H1 (cell line): Measurements from ENCODE around the gene BDKRB1. TPM values are rescaled to one million over a fixed set of nuclear protein-coding genes. Genes with fewer than 3 reads are reported as not detected.

ENCODE experiments used
- CTCF ChIA-PET: fragments of 300-600 bp; sonication (Branson Sonifier 250); formaldehyde crosslinking; loops from one replicate; lab custom pipeline; 2021; ENCODE audit not compliant: partially characterized antibody; lab: Charles Lee
- POLR2A ChIA-PET: fragments of 300-600 bp; sonication (Branson Sonifier 250); formaldehyde crosslinking; loops from one replicate; lab custom pipeline; 2021; ENCODE audit warnings: inconsistent platforms; ENCODE audit not compliant: partially characterized antibody; lab: Charles Lee
- DNase-seq, 2 experiments: peaks; one replicate each; pipeline versions ENCODE4 v3.0.0 to v3.0.0-alpha.2; 2010 to 2022; ENCODE audit warnings: low spot score in 2 of 2, low read depth in 1 of 2, mixed read lengths in 1 of 2
- FAIRE-seq: peaks from 2 replicates; lab custom pipeline; 2011; peaks lifted over from hg19 to GRCh38; lab: Jason Lieb, UNC
- H2AFZ ChIP-seq: 2 replicates; pipeline ENCODE4 v1.8.1; 2012; ENCODE audit warnings: low read length, inconsistent platforms
- H2AK5ac ChIP-seq: 2 replicates; pipeline ENCODE4 v1.6.1; 2013; ENCODE audit warnings: low read depth, low read length
- H2BK120ac ChIP-seq: replicated peaks from 2 replicates; pipeline ENCODE3; 2013; ENCODE audit warnings: low read depth, low read length, inconsistent platforms
- H2BK12ac ChIP-seq: 2 replicates; pipeline ENCODE4 v1.6.1; 2013; ENCODE audit warnings: low read depth, low read length
- H2BK15ac ChIP-seq: 2 replicates; pipeline ENCODE4 v1.6.1; 2013; ENCODE audit warnings: low read length
- H2BK20ac ChIP-seq: 2 replicates; pipeline ENCODE4 v1.6.1; 2013; ENCODE audit warnings: low read length
- H2BK5ac ChIP-seq: 2 replicates; pipeline ENCODE4 v1.6.1; 2013; ENCODE audit warnings: low read depth, low read length
- H3K14ac ChIP-seq: 2 replicates; pipeline ENCODE4 v1.6.1; 2013; ENCODE audit warnings: inconsistent platforms; ENCODE audit not compliant: insufficient read length
- H3K18ac ChIP-seq: 2 replicates; pipeline ENCODE4 v1.6.1; 2013; ENCODE audit warnings: low read length; ENCODE audit errors: extremely low read depth
- H3K23ac ChIP-seq: 2 replicates; pipeline ENCODE4 v1.6.1; 2013; ENCODE audit warnings: inconsistent platforms; ENCODE audit not compliant: insufficient read length
- H3K23me2 ChIP-seq: 2 replicates; pipeline ENCODE4 v1.6.1; 2013; ENCODE audit warnings: low read depth, low read length
- H3K27ac ChIP-seq: 2 replicates; pipeline ENCODE4 v1.6.1; 2011; ENCODE audit warnings: low read depth, low read length, inconsistent platforms
- H3K27me3 ChIP-seq, 4 experiments: replicated peaks in 1 of 4; 1 replicate in 1 of 4; 2 replicates in 3 of 4; pipeline versions ENCODE4 v1.6.1 to v1.8.1; 2011 to 2013; ENCODE audit warnings: low read length in 3 of 4, mild to moderate bottlenecking in 3 of 4, inconsistent platforms in 2 of 4, mixed read lengths in 2 of 4, moderate library complexity in 1 of 4; ENCODE audit not compliant: control insufficient read depth in 3 of 4, insufficient read depth in 3 of 4; ENCODE audit errors: extremely low read depth in 1 of 4
- H3K36me3 ChIP-seq, 4 experiments: 2 replicates each; pipeline versions ENCODE4 v1.6.1 to v1.8.1; 2011 to 2013; ENCODE audit warnings: mild to moderate bottlenecking in 4 of 4, low read length in 3 of 4, moderate library complexity in 2 of 4, control low read depth in 1 of 4, inconsistent platforms in 1 of 4; ENCODE audit not compliant: insufficient read depth in 4 of 4, control insufficient read depth in 2 of 4
- H3K4ac ChIP-seq: replicated peaks from 2 replicates; pipeline ENCODE3; 2013; ENCODE audit warnings: low read length, low read depth, mixed read lengths, inconsistent platforms; ENCODE audit not compliant: insufficient read length
- H3K4me1 ChIP-seq, 4 experiments: replicated peaks in 1 of 4; 1 replicate in 1 of 4; 2 replicates in 3 of 4; pipeline versions ENCODE4 v1.6.1 to v1.8.1; 2011 to 2013; ENCODE audit warnings: low read length in 3 of 4, inconsistent platforms in 2 of 4, mixed read lengths in 1 of 4; ENCODE audit not compliant: insufficient read depth in 4 of 4, control insufficient read depth in 3 of 4
- H3K4me2 ChIP-seq, 2 experiments: 2 replicates each; pipeline versions ENCODE4 v1.6.1 to v1.8.1; 2011 to 2013; ENCODE audit warnings: low read depth in 2 of 2, low read length in 2 of 2, control low read depth in 1 of 2, inconsistent platforms in 1 of 2, mild to moderate bottlenecking in 1 of 2; ENCODE audit not compliant: insufficient read depth in 1 of 2
- H3K4me3 ChIP-seq, 4 experiments: fragments of 200-600, 300-600 bp in 1 of 4; sonication (generic), shearing (Covaris generic), sonication (Bioruptor Twin) in 1 of 4; 2 replicates each; pipeline versions ENCODE4 v1.5.1 to v1.8.1; 2011 to 2016; ENCODE audit warnings: low read length in 4 of 4, low read depth in 3 of 4, control low read depth in 2 of 4, inconsistent platforms in 2 of 4, mild to moderate bottlenecking in 2 of 4, mixed read lengths in 1 of 4, moderate library complexity in 1 of 4; ENCODE audit not compliant: insufficient read depth in 2 of 4; ENCODE audit errors: extremely low read depth in 1 of 4
- H3K56ac ChIP-seq: replicated peaks from 2 replicates; pipeline ENCODE3; 2013; ENCODE audit warnings: low read depth, mild to moderate bottlenecking, mixed read lengths, low read length, inconsistent platforms; ENCODE audit not compliant: insufficient read length
- H3K79me1 ChIP-seq: 2 replicates; pipeline ENCODE4 v1.6.1; 2013; ENCODE audit warnings: low read depth, low read length, control low read depth
- H3K79me2 ChIP-seq, 2 experiments: 2 replicates each; pipeline versions ENCODE4 v1.6.1 to v1.8.1; 2012 to 2013; ENCODE audit warnings: low read length in 2 of 2, mild to moderate bottlenecking in 2 of 2, inconsistent platforms in 1 of 2; ENCODE audit not compliant: insufficient read depth in 2 of 2, control insufficient read depth in 1 of 2
- H3K9ac ChIP-seq, 4 experiments: replicated peaks in 1 of 4; 1 replicate in 1 of 4; 2 replicates in 3 of 4; pipeline versions ENCODE4 v1.6.1 to v1.8.1; 2011 to 2013; ENCODE audit warnings: low read depth in 3 of 4, low read length in 3 of 4, control low read depth in 2 of 4, mild to moderate bottlenecking in 2 of 4, moderate library complexity in 2 of 4, inconsistent platforms in 1 of 4; ENCODE audit errors: extremely low read depth in 1 of 4
- H3K9me3 ChIP-seq, 2 experiments: 2 replicates each; pipeline versions ENCODE4 v1.6.1 to v1.8.1; 2012 to 2013; ENCODE audit warnings: mild to moderate bottlenecking in 2 of 2, moderate library complexity in 2 of 2, control low read depth in 1 of 2, inconsistent platforms in 1 of 2, low read depth in 1 of 2, low read length in 1 of 2, mixed read lengths in 1 of 2; ENCODE audit not compliant: insufficient read depth in 2 of 2
- H4K20me1 ChIP-seq, 2 experiments: replicated peaks in 1 of 2; 2 replicates each; pipeline versions ENCODE3 to v1.8.1; 2011 to 2013; ENCODE audit warnings: inconsistent platforms in 2 of 2, low read length in 2 of 2, mild to moderate bottlenecking in 1 of 2; ENCODE audit not compliant: insufficient read depth in 2 of 2, control insufficient read depth in 1 of 2
- H4K5ac ChIP-seq: 2 replicates; pipeline ENCODE4 v1.6.1; 2013; ENCODE audit warnings: low read length, low read depth, mixed read lengths, inconsistent platforms; ENCODE audit not compliant: insufficient read length
- H4K8ac ChIP-seq: 2 replicates; pipeline ENCODE4 v1.8.0; 2013; ENCODE audit warnings: mild to moderate bottlenecking, moderate library complexity, low read length, inconsistent platforms; ENCODE audit not compliant: insufficient read depth; ENCODE audit errors: extremely low read depth
- H4K91ac ChIP-seq: replicated peaks from 2 replicates; pipeline ENCODE3; 2013; ENCODE audit warnings: low read length, mixed read lengths, inconsistent platforms; ENCODE audit not compliant: insufficient read length
- ATF3 ChIP-seq: IDR thresholded peaks from 2 replicates; pipeline ENCODE4 v1.6.1; 2011; ENCODE audit warnings: low read depth, mild to moderate bottlenecking, low read length; ENCODE audit not compliant: insufficient read depth
- CEBPB ChIP-seq: IDR thresholded peaks from 2 replicates; pipeline ENCODE4 v1.6.1; 2012; ENCODE audit warnings: low read depth, low read length
- CHD1 ChIP-seq: IDR thresholded peaks from 2 replicates; pipeline ENCODE4 v1.6.1; 2012; ENCODE audit warnings: low read depth, low read length, improper control_type of control experiment
- CTCF ChIP-seq, 3 experiments: IDR thresholded peaks; 1 replicate in 2 of 3; 2 replicates in 1 of 3; pipeline versions ENCODE4 v1.5.1 to v1.6.1; 2011; ENCODE audit warnings: low read length in 3 of 3, mild to moderate bottlenecking in 3 of 3, inconsistent platforms in 2 of 3, low read depth in 1 of 3, moderate library complexity in 1 of 3; ENCODE audit not compliant: insufficient read depth in 1 of 3; ENCODE audit errors: control extremely low read depth in 1 of 3
- EP300 ChIP-seq, 2 experiments: IDR thresholded peaks; 1 replicate in 1 of 2; 2 replicates in 1 of 2; pipeline ENCODE4 v1.6.1; 2011 to 2012; ENCODE audit warnings: low read depth in 2 of 2, low read length in 2 of 2, mild to moderate bottlenecking in 2 of 2, borderline replicate concordance in 1 of 2, inconsistent platforms in 1 of 2, moderate library complexity in 1 of 2
- POLR2A ChIP-seq, 2 experiments: IDR thresholded peaks; 1 replicate in 1 of 2; 2 replicates in 1 of 2; pipeline ENCODE4 v1.6.1; 2011; ENCODE audit warnings: low read depth in 2 of 2, low read length in 2 of 2, mild to moderate bottlenecking in 2 of 2; ENCODE audit errors: control extremely low read depth in 1 of 2
- RBBP5 ChIP-seq: IDR thresholded peaks from 2 replicates; pipeline ENCODE4 v1.7.1; 2012; ENCODE audit warnings: low read depth, mild to moderate bottlenecking, inconsistent platforms, low read length, moderate library complexity, borderline replicate concordance
- RFX5 ChIP-seq: IDR thresholded peaks from 2 replicates; pipeline ENCODE4 v1.6.1; 2011; ENCODE audit warnings: low read depth, low read length, improper control_type of control experiment, borderline replicate concordance
- SP2 ChIP-seq: IDR thresholded peaks from 2 replicates; pipeline ENCODE4 v1.6.1; 2012; ENCODE audit warnings: mild to moderate bottlenecking, low read length, inconsistent platforms
- USF2 ChIP-seq: IDR thresholded peaks from 2 replicates; pipeline ENCODE4 v1.6.1; 2011; ENCODE audit warnings: low read length, improper control_type of control experiment
- WGBS, 2 experiments: shearing (Covaris generic) in 1 of 2; methylation state at CpG; one replicate each; pipeline versions ENCODE4 v1.1.6 to v1.1.7; 2013 to 2015; ENCODE audit warnings: low lambda C conversion rate in 2 of 2, mixed read lengths in 2 of 2, inconsistent platforms in 1 of 2, low coverage in 1 of 2, missing lambda C conversion rate in 1 of 2; ENCODE audit not compliant: insufficient replicate concordance in 2 of 2, insufficient coverage in 1 of 2, insufficient read length in 1 of 2; ENCODE audit errors: extremely low coverage in 1 of 2, missing lambda C conversion rate in 1 of 2; 5-methylcytosine and 5-hydroxymethylcytosine counted together
- polyA plus RNA-seq, 7 experiments: library from polyadenylated mRNA; depleted of rRNA in 3 of 7; stranded (reverse) in 5 of 7; unstranded in 2 of 7; fragments of >200 nt in 5 of 7; fragments of 200-250 nt in 2 of 7; gene quantifications; 1 replicate in 5 of 7; 2 replicates in 1 of 7; 4 replicates in 1 of 7; pipeline versions ENCODE4 v1.2.1 to v1.2.3, GENCODE V29; 2011 to 2013; ENCODE audit warnings: missing spikeins in 2 of 7, mixed read lengths in 2 of 7
- total RNA-seq: library from RNA; stranded (reverse); fragmentation: NEBNext Ultra II Directional; extraction: Animal tissue kit (Norgen Biotek cat#: 25700); gene quantifications from 2 replicates; pipeline ENCODE4 v1.2.1, GENCODE V29; 2021

Gene BDKRB1
- total and polyA plus RNA-seq, 2 of the 8 experiments (the other 6 are each of a cell fraction or from before 2014, with no cell fraction given) = 0.27 TPM; not detected in 1

- no peak for FAIRE-seq
- Histone ChIP-seq H3K56ac (no peak overlapping the region), H4K20me1 (no peaks in the 10 kb centered on the region), H2BK5ac (no peak overlapping the region), H3K79me2 (no peaks in the 10 kb centered on the region), H3K23ac (no peak overlapping the region), H4K5ac (no peak overlapping the region), H3K4me3 (no peak overlapping the region), H3K4me1 (no peaks in the 10 kb centered on the region), H3K36me3 (no peaks in the 10 kb centered on the region), H3K23me2 (no peaks in the 10 kb centered on the region), H3K79me1 (no peaks in the 10 kb centered on the region), H3K18ac (no peak overlapping the region), H4K91ac (no peak overlapping the region), H3K4ac (no peak overlapping the region), H3K27ac (no peak overlapping the region), H2AFZ (no peak overlapping the region), H3K9me3 (peaks cover 0 to 7% of the 10 kb centered on the region in 2 experiments; a peak in 2 of 4 replicates), H3K4me2 (no peak overlapping the region), H2BK20ac (no peak overlapping the region), H2BK15ac (no peak overlapping the region), H3K14ac (no peak overlapping the region), H4K8ac (no peak overlapping the region), H3K9ac (no peak overlapping the region), H3K27me3 (no peaks in the 10 kb centered on the region), H2BK120ac (no peak overlapping the region), H2BK12ac (no peak overlapping the region), H2AK5ac (no peak overlapping the region)
- 87% methylated on average over 5 of the region's 5 CpGs; no CpG with 5 or more reads in 1 of the 2 experiments for WGBS, 2 experiments
- no peak for DNase-seq
- ChIA-PET CTCF (interaction anchor here (0.7 to 7.1 kb wide), 7 partner anchors 13 to 201 kb away, joined by 3 to 67 read pairs (median 3); no protein-coding TSS in a partner anchor), POLR2A (no interaction called here)
- no peak for TF ChIP-seq RBBP5
- TF ChIP-seq CHD1 = no peak
- no peak for TF ChIP-seq POLR2A (IDR thresholded peaks at IDR 0.05; ENCODE audit: control extremely low read depth in 1 of 2, low read depth in 2 of 2, low read length in 2 of 2)
- TF ChIP-seq SP2 = no peak
- no peak for TF ChIP-seq ATF3
- TF ChIP-seq USF2 = no peak
- TF ChIP-seq CTCF (IDR thresholded peaks at IDR 0.05; ENCODE audit: control extremely low read depth in 1 of 3, insufficient read depth in 1 of 3, low read depth in 1 of 3, low read length in 3 of 3) = no peak
- TF ChIP-seq EP300 (IDR thresholded peaks at IDR 0.05; ENCODE audit: borderline replicate concordance in 1 of 2, low read depth in 2 of 2, low read length in 2 of 2) = no peak
- no peak for TF ChIP-seq CEBPB
- TF ChIP-seq RFX5 = no peak
These were observed 5.0 kb downstream of the BDKRB1 start for GRCh38 chr14:96261053-96261452.
